GM12892 (cell line): ENCODE measurements around the gene SLAMF1.

Source experiments
- POLR2A ChIP-seq: IDR thresholded peaks from 2 replicates; pipeline ENCODE4 v1.6.1; 2011; ENCODE audit warnings: low read depth, low read length, control low read depth
- TAF1 ChIP-seq: IDR thresholded peaks from 2 replicates; pipeline ENCODE4 v1.6.1; 2011; ENCODE audit warnings: low read depth, mild to moderate bottlenecking, control low read depth, low read length, borderline replicate concordance

- TF ChIP-seq POLR2A (no peak), TAF1 (no peak)
Measured at GRCh38 chr1:160580221-160580812, 66.5 kb downstream of the SLAMF1 start.
